SK-N-SH (cell line): ENCODE results near the gene SLC34A2. TPM values are rescaled to one million over a fixed set of nuclear protein-coding genes. Genes with fewer than 3 reads are reported as not detected.

ENCODE experiments used
- CTCF ChIA-PET: fragments of 300-600, 350-600 bp; formaldehyde crosslinking; extraction: SDS; loops from one replicate; lab custom pipeline; 2021; lab: Yijun Ruan, JAX
- POLR2A ChIA-PET: fragments of 350-600 bp; sonication (Branson Sonifier 250); formaldehyde crosslinking; extraction: SDS; loops from one replicate; lab custom pipeline; 2020; ENCODE audit warnings: antibody characterized with exemption, inconsistent platforms; lab: Yijun Ruan, JAX
- DNase-seq: peaks from one replicate; pipeline ENCODE4 v3.0.0; 2012
- H2AFZ ChIP-seq: fragments of 200-600 bp; sonication (generic); 2 replicates; pipeline ENCODE4 v1.8.1; 2016; ENCODE audit warnings: antibody characterized with exemption, mild to moderate bottlenecking, low read depth
- H3F3A ChIP-seq: fragments of 200-600 bp; sonication (generic); replicated peaks from 2 replicates; pipeline ENCODE3; 2016; ENCODE audit warnings: antibody characterized with exemption, mild to moderate bottlenecking; ENCODE audit not compliant: insufficient read depth
- H3K27ac ChIP-seq, 2 experiments: fragments of 200-500 bp in 1 of 2; fragments of 200-600 bp in 1 of 2; sonication (Bioruptor generic) in 1 of 2; sonication (generic), shearing (Covaris generic) in 1 of 2; 2 replicates each; pipeline versions ENCODE4 v1.5.1 to v1.6.1; 2014 to 2016; ENCODE audit warnings: low read depth in 2 of 2, inconsistent platforms in 1 of 2, low read length in 1 of 2, mild to moderate bottlenecking in 1 of 2, mixed read lengths in 1 of 2
- H3K27me3 ChIP-seq: fragments of 200-600 bp; sonication (generic), shearing (Covaris generic); 2 replicates; pipeline ENCODE4 v1.6.1; 2016; ENCODE audit warnings: mixed run types; ENCODE audit not compliant: insufficient read depth
- H3K36me3 ChIP-seq, 2 experiments: fragments of 200-500 bp in 1 of 2; fragments of 200-600 bp in 1 of 2; sonication (Bioruptor generic) in 1 of 2; sonication (generic) in 1 of 2; replicated peaks in 1 of 2; 2 replicates each; pipeline versions ENCODE3 to v1.5.1; 2014 to 2016; ENCODE audit warnings: low read length in 1 of 2, mild to moderate bottlenecking in 1 of 2; ENCODE audit not compliant: insufficient read depth in 2 of 2, control insufficient read depth in 1 of 2
- H3K4me1 ChIP-seq, 2 experiments: fragments of 200-500 bp in 1 of 2; fragments of 200-600 bp in 1 of 2; sonication (Bioruptor generic) in 1 of 2; sonication (generic), shearing (Covaris generic) in 1 of 2; 2 replicates each; pipeline versions ENCODE4 v1.5.1 to v1.6.1; 2014 to 2016; ENCODE audit warnings: low read depth in 1 of 2, low read length in 1 of 2, mixed run types in 1 of 2; ENCODE audit not compliant: insufficient read depth in 2 of 2, control insufficient read depth in 1 of 2
- H3K4me2 ChIP-seq: fragments of 200-600 bp; sonication (generic), shearing (Covaris generic); 2 replicates; pipeline ENCODE4 v1.6.1; 2017; ENCODE audit warnings: mixed run types
- H3K4me3 ChIP-seq, 2 experiments: fragments of 200-500 bp in 1 of 2; fragments of 200-600 bp in 1 of 2; sonication (Bioruptor generic) in 1 of 2; sonication (generic), shearing (Covaris generic) in 1 of 2; 2 replicates each; pipeline versions ENCODE4 v1.5.1 to v1.8.1; 2014 to 2016; ENCODE audit warnings: low read depth in 2 of 2, inconsistent platforms in 1 of 2, low read length in 1 of 2, mild to moderate bottlenecking in 1 of 2, mixed read lengths in 1 of 2, moderate library complexity in 1 of 2
- H3K79me2 ChIP-seq: fragments of 200-600 bp; sonication (generic); 2 replicates; pipeline ENCODE4 v1.8.1; 2017; ENCODE audit warnings: mild to moderate bottlenecking; ENCODE audit not compliant: insufficient read depth
- H3K9ac ChIP-seq: fragments of 200-600 bp; sonication (generic); 2 replicates; pipeline ENCODE4 v1.6.1; 2017; ENCODE audit warnings: mixed run types
- H3K9me2 ChIP-seq: fragments of 200-600 bp; sonication (generic); 2 replicates; pipeline ENCODE4 v1.6.1; 2017; ENCODE audit warnings: mixed run types
- H3K9me3 ChIP-seq: fragments of 200-600 bp; sonication (generic); 2 replicates; pipeline ENCODE4 v1.6.1; 2017; ENCODE audit warnings: mixed run types, mild to moderate bottlenecking, moderate library complexity
- H4K20me1 ChIP-seq: fragments of 200-600 bp; sonication (generic); 2 replicates; pipeline ENCODE4 v1.6.1; 2017; ENCODE audit warnings: mild to moderate bottlenecking, mixed run types; ENCODE audit not compliant: insufficient read depth
- CTCF ChIP-seq: fragments of 200-600 bp; sonication (generic); IDR thresholded peaks from 2 replicates; pipeline ENCODE4 v1.6.1; 2017; ENCODE audit warnings: antibody characterized with exemption, mild to moderate bottlenecking, moderate library complexity
- ELF1 ChIP-seq: IDR thresholded peaks from 2 replicates; pipeline ENCODE4 v1.4.0; 2012
- EP300 ChIP-seq, 2 experiments: IDR thresholded peaks; 2 replicates each; pipeline versions ENCODE4 v1.4.0 to v1.6.1; 2012; ENCODE audit warnings: borderline replicate concordance in 1 of 2, low read depth in 1 of 2, low read length in 1 of 2
- FOSL2 ChIP-seq: IDR thresholded peaks from 2 replicates; pipeline ENCODE4 v1.4.0; 2012; ENCODE audit warnings: low read depth, mild to moderate bottlenecking, moderate library complexity, borderline replicate concordance
- FOXJ3 ChIP-seq: sonication (generic); formaldehyde crosslinking; IDR thresholded peaks from 2 replicates; pipeline ENCODE4 v1.5.1; 2020; ENCODE audit warnings: mild to moderate bottlenecking, missing genetic modification reagents
- FOXM1 ChIP-seq: IDR thresholded peaks from 2 replicates; pipeline ENCODE4 v1.4.0; 2012; ENCODE audit warnings: low read depth, mild to moderate bottlenecking
- GABPA ChIP-seq: IDR thresholded peaks from 2 replicates; pipeline ENCODE4 v1.4.0; 2012; ENCODE audit warnings: low read depth, mild to moderate bottlenecking
- GATA2 ChIP-seq: sonication (generic); formaldehyde crosslinking; IDR thresholded peaks from 2 replicates; pipeline ENCODE4 v1.5.0; 2020; ENCODE audit warnings: mild to moderate bottlenecking, missing genetic modification reagents
- IRF3 ChIP-seq: fragments of 150-350 bp; IDR thresholded peaks from 2 replicates; pipeline ENCODE4 v1.6.1; 2016; ENCODE audit warnings: mild to moderate bottlenecking, low read depth, low read length
- JUND ChIP-seq: IDR thresholded peaks from 2 replicates; pipeline ENCODE4 v1.4.0; 2012
- MEF2A ChIP-seq: IDR thresholded peaks from 2 replicates; pipeline ENCODE4 v1.4.0; 2012; ENCODE audit warnings: low read depth, borderline replicate concordance
- MXI1 ChIP-seq: IDR thresholded peaks from 2 replicates; pipeline ENCODE4 v1.6.1; 2012; ENCODE audit warnings: mild to moderate bottlenecking, low read depth, low read length, improper control_type of control experiment
- POLR2AphosphoS5 ChIP-seq: IDR thresholded peaks from 2 replicates; pipeline ENCODE4 v1.6.1; 2012; ENCODE audit warnings: low read depth, low read length
- RCOR1 ChIP-seq: fragments of 150-350 bp; IDR thresholded peaks from 2 replicates; pipeline ENCODE4 v1.6.1; 2017; ENCODE audit warnings: antibody characterized with exemption, low read length
- REST ChIP-seq: IDR thresholded peaks from 2 replicates; pipeline ENCODE4 v1.6.1; 2012; ENCODE audit warnings: mild to moderate bottlenecking, low read depth, low read length, moderate library complexity
- RFX5 ChIP-seq: IDR thresholded peaks from 2 replicates; pipeline ENCODE4 v1.6.1; 2012; ENCODE audit warnings: mild to moderate bottlenecking, improper control_type of control experiment, low read length
- SIN3A ChIP-seq: IDR thresholded peaks from 2 replicates; pipeline ENCODE4 v1.6.1; 2012; ENCODE audit warnings: low read depth, mild to moderate bottlenecking, low read length, moderate library complexity, borderline replicate concordance
- SMC3 ChIP-seq: IDR thresholded peaks from 2 replicates; pipeline ENCODE4 v1.6.1; 2012; ENCODE audit warnings: low read depth, low read length, improper control_type of control experiment
- TAF1 ChIP-seq: IDR thresholded peaks from 2 replicates; pipeline ENCODE4 v1.6.1; 2012; ENCODE audit warnings: low read depth, mild to moderate bottlenecking, low read length, moderate library complexity, borderline replicate concordance
- TCF12 ChIP-seq: IDR thresholded peaks from 2 replicates; pipeline ENCODE4 v1.4.0; 2012
- WGBS: methylation state at CpG from one replicate; pipeline ENCODE4 v1.1.6; 2017; ENCODE audit warnings: low lambda C conversion rate; 5-methylcytosine and 5-hydroxymethylcytosine counted together
- polyA plus RNA-seq, 3 experiments: library from polyadenylated mRNA; depleted of rRNA; stranded (reverse); fragments of >200 nt; gene quantifications; 2 replicates each; pipeline ENCODE4 v1.2.3, GENCODE V29; 2012

The SLC34A2 gene
- polyA plus RNA-seq, 1 of the 3 experiments (the other 2 are of a cell fraction), result not detected

- no peak for DNase-seq
- TF ChIP-seq ELF1, result no peak
- no peak for TF ChIP-seq CTCF
- TF ChIP-seq POLR2AphosphoS5, result no peak
- TF ChIP-seq TCF12, result no peak
- no peak for TF ChIP-seq JUND
- no peak for TF ChIP-seq MEF2A
- no peak for TF ChIP-seq TAF1
- TF ChIP-seq GATA2 (CRISPR knock-in tag), result no peak
- TF ChIP-seq GABPA, result no peak
- TF ChIP-seq EP300 (IDR thresholded peaks at IDR 0.05; ENCODE audit: borderline replicate concordance in 1 of 2, low read depth in 1 of 2, low read length in 1 of 2), result no peak
- TF ChIP-seq SMC3, result no peak
- no peak for TF ChIP-seq FOXM1
- no peak for TF ChIP-seq FOXJ3 (CRISPR knock-in tag)
- Histone ChIP-seq H3K9me3 (no peaks in the 10 kb centered on the region), H3K9me2 (no peaks in the 10 kb centered on the region), H4K20me1 (no peaks in the 10 kb centered on the region), H3K4me1 (no peaks in the 10 kb centered on the region), H3K9ac (no peak overlapping the region), H3K4me2 (no peak overlapping the region), H3K27me3 (no peaks in the 10 kb centered on the region; the same call in 1 of the 2 replicates), H3K36me3 (no peaks in the 10 kb centered on the region), H3K27ac (no peak overlapping the region), H3F3A (no peaks in the 10 kb centered on the region), H2AFZ (no peak overlapping the region), H3K79me2 (no peaks in the 10 kb centered on the region), H3K4me3 (no peak overlapping the region)
- ChIA-PET POLR2A (no interaction called here), CTCF (no interaction called here)
- WGBS, result 63% methylated on average over 1 of the region's 1 CpG
Measured at GRCh38 chr4:25723409-25723808, 67.8 kb downstream of the SLC34A2 start.

GRCh38 chr4:25725870-25726269, 70.2 kb downstream of the SLC34A2 start:
- Histone ChIP-seq H3K9me3 (no peaks in the 10 kb centered on the region), H3K36me3 (no peaks in the 10 kb centered on the region), H3K4me3 (no peak overlapping the region), H3K9ac (no peak overlapping the region), H3F3A (no peaks in the 10 kb centered on the region), H3K4me2 (no peak overlapping the region), H4K20me1 (no peaks in the 10 kb centered on the region), H3K79me2 (no peaks in the 10 kb centered on the region)
- 65% methylated on average over 7 of the region's 7 CpGs for WGBS
- no peak for DNase-seq
- TF ChIP-seq IRF3 (no peak), RFX5 (no peak), JUND (no peak), SIN3A (no peak), FOSL2 (no peak), RCOR1 (no peak), ELF1 (no peak), GATA2 (CRISPR knock-in tag) (no peak), CTCF (no peak), MXI1 (no peak), REST (no peak)
- TF ChIP-seq, all 33 proteins: peak for 0
- Histone ChIP-seq H3K27me3 (no peaks in the 10 kb centered on the region; the same call in 1 of the 2 replicates), H2AFZ (no peak overlapping the region), H3K27ac (no peak overlapping the region), H3K4me1 (no peaks in the 10 kb centered on the region), H3K9me2 (no peaks in the 10 kb centered on the region)
- ChIA-PET CTCF (no interaction called here), POLR2A (no interaction called here)
